Coronary artery (tissue), 2 donors: ENCODE results near the gene SATB1.
A peak's percentile ranks its signal among the peaks of the same experiment; 100 is the strongest.

Source experiments
- DNase-seq: peaks from one replicate; pipeline ENCODE4 v3.0.0-alpha.2; 2017; ENCODE audit warnings: low spot score
- H3K27ac ChIP-seq, 2 donors: fragments of 200-600 bp; sonication (generic); one replicate each; pipeline ENCODE4 v1.5.1; 2016 to 2019
- H3K4me3 ChIP-seq: fragments of 200-600 bp; sonication (generic); 2 replicates; pipeline ENCODE4 v1.5.1; 2016; ENCODE audit warnings: mild to moderate bottlenecking, moderate library complexity
- TF ChIP-seq, protein P1 (sequence below): fragments of 200-600 bp; sonication (generic); IDR thresholded peaks from one replicate; pipeline ENCODE4 v1.5.1; 2019; ENCODE audit warnings: antibody characterized with exemption

The SATB1 gene

GRCh38 chr3:18446149-18446825 lies 21.1 kb upstream of the SATB1 start:
- Histone ChIP-seq H3K27ac (no peak overlapping the region), H3K4me3 (no peak overlapping the region)
- no peak for DNase-seq
- TF ChIP-seq, protein P1, sequence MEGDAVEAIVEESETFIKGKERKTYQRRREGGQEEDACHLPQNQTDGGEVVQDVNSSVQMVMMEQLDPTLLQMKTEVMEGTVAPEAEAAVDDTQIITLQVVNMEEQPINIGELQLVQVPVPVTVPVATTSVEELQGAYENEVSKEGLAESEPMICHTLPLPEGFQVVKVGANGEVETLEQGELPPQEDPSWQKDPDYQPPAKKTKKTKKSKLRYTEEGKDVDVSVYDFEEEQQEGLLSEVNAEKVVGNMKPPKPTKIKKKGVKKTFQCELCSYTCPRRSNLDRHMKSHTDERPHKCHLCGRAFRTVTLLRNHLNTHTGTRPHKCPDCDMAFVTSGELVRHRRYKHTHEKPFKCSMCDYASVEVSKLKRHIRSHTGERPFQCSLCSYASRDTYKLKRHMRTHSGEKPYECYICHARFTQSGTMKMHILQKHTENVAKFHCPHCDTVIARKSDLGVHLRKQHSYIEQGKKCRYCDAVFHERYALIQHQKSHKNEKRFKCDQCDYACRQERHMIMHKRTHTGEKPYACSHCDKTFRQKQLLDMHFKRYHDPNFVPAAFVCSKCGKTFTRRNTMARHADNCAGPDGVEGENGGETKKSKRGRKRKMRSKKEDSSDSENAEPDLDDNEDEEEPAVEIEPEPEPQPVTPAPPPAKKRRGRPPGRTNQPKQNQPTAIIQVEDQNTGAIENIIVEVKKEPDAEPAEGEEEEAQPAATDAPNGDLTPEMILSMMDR, result no peak

DNA sequence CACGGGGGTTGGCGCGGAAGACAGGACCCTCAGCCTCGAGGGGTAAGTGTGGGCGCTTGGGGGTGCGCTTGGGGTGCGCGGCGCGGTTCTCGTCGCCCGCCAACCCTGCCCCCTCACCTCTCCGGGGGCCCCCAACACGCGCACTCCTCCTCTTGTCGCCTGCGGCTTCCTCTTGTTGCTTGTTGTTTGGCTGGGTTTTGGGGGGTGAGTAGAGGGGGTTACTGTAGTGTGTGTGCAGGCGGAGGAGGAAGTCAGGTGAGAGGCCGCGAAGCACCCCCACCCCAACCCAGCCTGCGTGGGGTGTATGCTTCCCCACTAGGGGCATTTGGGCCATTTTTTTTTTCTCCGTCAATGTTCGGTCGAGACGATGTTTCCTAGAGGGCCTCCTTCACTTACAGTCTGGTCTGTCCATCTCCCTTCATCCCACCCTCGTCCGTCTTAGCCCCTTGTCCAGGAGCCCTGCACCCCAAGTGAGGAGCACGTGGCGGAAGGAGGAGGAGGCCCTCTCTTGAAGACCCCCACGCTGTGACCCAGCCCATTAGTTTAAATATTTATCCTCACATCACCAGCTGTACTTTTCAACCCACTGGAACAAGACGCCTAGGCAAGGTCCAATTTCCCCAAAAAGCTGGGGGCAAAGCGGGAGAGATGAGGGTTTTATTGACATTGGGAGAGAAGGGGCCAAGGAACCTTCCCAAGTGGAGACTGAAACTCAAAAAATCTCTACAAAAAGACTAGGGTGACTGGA lies 20.4 kb upstream of the SATB1 start:
- TF ChIP-seq, protein P1, result no peak
- no peak for DNase-seq
- peak overlapping the region in 1 of 2 donors; percentile 79 for H3K27ac ChIP-seq
- peak overlapping the region; percentile 86 for H3K4me3 ChIP-seq

DNA sequence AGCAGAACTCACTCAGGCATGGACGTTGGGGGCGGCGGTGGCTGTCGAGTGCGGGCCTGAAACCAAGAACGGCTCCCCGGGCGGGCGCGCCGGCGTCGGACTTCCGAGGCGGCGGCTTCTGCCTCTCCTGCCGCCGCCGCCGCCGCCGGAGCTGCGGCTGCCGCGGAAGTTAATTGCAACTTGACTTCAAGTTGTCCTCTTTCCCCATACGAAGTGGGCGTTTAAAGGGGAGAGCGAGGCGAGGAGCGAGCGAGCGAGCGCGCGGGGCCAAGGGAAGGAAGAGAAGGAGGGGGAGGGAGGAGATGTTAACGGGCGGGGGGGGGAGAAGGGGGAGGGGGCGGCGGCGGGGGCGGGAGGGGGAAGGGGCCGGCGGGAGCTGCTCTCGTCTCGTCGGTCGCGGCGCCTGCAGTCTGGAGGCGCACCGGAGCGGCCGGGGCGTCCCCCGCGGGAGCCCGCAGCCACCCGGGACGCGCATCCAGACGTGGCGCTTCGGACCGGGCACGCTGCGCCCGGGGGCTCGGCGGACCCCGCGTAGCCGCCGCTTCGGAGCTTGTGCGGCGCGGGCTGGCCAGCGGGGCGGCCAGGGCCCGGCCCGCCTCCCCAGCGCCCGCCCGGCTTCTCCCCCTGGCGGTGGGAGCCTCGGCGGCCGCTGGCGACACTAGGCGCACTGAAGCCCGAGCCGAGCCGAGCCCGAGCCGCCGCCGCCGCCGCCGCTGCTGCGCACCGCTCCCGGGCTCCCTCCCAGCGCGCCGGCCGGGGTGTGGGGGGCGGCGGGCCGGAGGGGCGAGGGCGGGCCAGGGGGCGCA lies 19.7 kb upstream of the SATB1 start:
- Histone ChIP-seq H3K27ac (peak overlapping the region in 1 of 2 donors; percentile 79), H3K4me3 (peak overlapping the region; percentile 86)
- peak; percentile 75 for DNase-seq
- TF ChIP-seq, protein P1, result no peak

- TF ChIP-seq, protein P1, result no peak
- Histone ChIP-seq H3K4me3 (peak overlapping the region; percentile 86), H3K27ac (peak overlapping the region in 1 of 2 donors; percentile 79)
- peak; percentile 73 for DNase-seq
These were observed 18.8 kb upstream of the SATB1 start for GRCh38 chr3:18443665-18444594.

GRCh38 chr3:18442756-18443664 lies 17.9 kb upstream of the SATB1 start:
- Histone ChIP-seq H3K27ac (no peak overlapping the region), H3K4me3 (peak overlapping the region; percentile 86)
- DNase-seq, result no peak
- TF ChIP-seq, protein P1, result no peak
